ENCODE data around the gene RAD51B. TPM values are rescaled to one million over a fixed set of nuclear protein-coding genes. Genes with fewer than 3 reads are reported as not detected.

RAD51B gene
- total RNA-seq, 3 donors from 2014 or later: 10.6 to 77.6 (median 33.8) TPM

DNA sequence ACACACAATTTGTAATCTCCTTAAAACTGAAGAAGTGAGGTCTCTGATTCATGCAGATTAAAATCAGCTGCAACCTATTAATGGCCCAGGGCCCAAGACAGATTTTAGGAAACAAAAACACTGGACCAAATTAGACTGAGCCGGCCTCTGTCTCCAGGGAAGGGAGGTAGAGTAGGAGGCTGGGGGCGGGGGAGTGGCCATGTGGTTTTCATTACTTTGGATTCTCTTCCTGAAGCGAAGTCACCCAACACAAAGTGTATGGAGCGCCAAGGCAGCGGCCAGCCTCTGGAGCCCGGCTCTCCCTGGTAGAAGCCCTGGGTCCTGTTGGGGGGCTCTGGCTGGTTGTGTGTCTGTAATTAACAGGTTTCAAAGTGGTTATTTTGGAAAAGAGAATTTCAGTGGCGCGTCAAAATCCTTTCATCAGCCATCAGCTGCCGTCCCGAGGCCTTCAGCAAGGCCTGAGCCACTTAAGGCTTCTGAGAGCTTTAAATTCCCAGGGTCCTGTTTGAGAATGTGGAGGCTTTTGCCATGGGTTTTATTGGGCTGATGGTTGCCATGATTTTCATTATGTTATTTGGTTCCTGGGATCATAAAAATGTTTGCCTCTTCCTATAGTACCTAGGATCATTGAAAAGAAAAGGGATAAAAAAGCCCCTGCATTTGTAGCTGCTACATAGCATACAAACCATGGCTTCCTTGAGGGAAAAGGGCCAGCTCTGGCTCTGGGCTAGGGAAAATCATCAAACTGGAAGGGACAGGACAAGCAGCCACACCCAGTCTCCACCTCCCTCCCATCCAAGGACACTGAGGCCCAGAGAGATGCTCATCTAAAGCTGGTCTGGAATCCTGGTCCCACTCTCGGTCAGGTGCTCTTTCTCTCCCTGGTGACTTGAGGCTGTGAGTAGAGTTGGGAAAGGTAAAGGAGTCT is 690.9 kb downstream of the RAD51B start:
- peaks cover 28 to 52% of the 10 kb centered on the region in 2 donors for H3K4me1 ChIP-seq
- TF ChIP-seq POLR2A (IDR thresholded peaks at IDR 0.05): no peak
- TF ChIP-seq, protein P1, sequence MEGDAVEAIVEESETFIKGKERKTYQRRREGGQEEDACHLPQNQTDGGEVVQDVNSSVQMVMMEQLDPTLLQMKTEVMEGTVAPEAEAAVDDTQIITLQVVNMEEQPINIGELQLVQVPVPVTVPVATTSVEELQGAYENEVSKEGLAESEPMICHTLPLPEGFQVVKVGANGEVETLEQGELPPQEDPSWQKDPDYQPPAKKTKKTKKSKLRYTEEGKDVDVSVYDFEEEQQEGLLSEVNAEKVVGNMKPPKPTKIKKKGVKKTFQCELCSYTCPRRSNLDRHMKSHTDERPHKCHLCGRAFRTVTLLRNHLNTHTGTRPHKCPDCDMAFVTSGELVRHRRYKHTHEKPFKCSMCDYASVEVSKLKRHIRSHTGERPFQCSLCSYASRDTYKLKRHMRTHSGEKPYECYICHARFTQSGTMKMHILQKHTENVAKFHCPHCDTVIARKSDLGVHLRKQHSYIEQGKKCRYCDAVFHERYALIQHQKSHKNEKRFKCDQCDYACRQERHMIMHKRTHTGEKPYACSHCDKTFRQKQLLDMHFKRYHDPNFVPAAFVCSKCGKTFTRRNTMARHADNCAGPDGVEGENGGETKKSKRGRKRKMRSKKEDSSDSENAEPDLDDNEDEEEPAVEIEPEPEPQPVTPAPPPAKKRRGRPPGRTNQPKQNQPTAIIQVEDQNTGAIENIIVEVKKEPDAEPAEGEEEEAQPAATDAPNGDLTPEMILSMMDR (IDR thresholded peaks at IDR 0.05): no peak
- TF ChIP-seq POLR2AphosphoS5 (IDR thresholded peaks at IDR 0.05): peak in 2 of 3 donors; percentile 14 to 57
- H3K4me3 ChIP-seq: no peak overlapping the region
- H3K9me3 ChIP-seq: no peaks in the 10 kb centered on the region
- peak in 1 of 2 donors; percentile 69 for DNase-seq (ENCODE audit: low spot score in 2 of 2)
- intact Hi-C loops (cut with DNase I; ENCODE audit: low total_unique reads): no loop called here
- no peaks in the 10 kb centered on the region for H3K27me3 ChIP-seq
- H3K36me3 ChIP-seq: no peaks in the 10 kb centered on the region
- H3K27ac ChIP-seq: peak overlapping the region; percentile 89 to 91

DNA sequence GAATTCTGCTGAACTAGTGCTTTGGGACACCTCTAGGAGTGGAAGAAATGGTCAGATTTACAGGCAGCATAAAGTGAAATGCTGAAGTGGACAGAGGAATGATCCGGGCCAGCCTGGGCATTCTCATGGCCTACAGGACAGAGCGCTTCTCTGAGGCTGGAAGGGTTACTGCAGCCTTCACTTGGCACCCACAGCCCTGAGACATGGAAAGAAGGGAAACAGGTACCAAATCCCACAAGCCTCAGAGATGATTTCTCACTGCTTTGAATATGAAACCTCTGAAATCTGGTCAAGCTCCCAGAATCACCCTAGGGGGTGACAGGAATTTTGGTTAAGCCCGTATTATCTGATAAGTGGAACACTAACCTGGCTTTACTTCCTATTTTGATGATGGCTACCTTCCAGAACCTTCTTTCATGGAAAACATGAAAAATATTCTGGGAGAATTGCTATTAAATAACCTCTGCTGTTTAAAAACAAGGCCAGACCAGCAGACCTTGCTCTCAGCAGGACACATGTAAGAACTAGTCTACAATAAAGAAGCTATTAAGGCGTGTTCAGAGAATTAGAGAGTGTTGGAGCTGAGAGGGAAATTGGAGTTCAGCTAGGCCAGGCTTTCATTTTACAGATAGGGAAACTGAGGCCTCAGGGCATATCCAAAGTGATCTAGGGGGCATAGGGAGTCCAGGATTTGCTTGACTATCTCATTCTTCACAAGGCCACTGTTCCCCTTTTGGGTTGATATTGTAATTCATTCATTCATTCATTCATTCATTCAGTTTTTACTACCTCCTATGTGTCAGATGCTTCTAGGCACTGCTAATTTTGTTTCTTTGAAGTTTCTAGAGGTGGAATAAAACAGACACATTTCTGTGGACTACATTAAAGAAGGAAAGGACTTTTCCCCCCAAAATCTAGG is 691.8 kb downstream of the RAD51B start:
- intact Hi-C loops (cut with DNase I; ENCODE audit: low total_unique reads): no loop called here
- TF ChIP-seq, protein P1 (IDR thresholded peaks at IDR 0.05): peak in 1 of 3 donors; percentile 21
- TF ChIP-seq POLR2A (IDR thresholded peaks at IDR 0.05) (no peak), POLR2AphosphoS5 (IDR thresholded peaks at IDR 0.05) (no peak)
- Histone ChIP-seq H3K27ac (peak overlapping the region; percentile 89 to 91), H3K4me3 (no peak overlapping the region), H3K36me3 (no peaks in the 10 kb centered on the region), H3K4me1 (peaks cover 23 to 50% of the 10 kb centered on the region in 2 donors), H3K27me3 (no peaks in the 10 kb centered on the region), H3K9me3 (no peaks in the 10 kb centered on the region)
- no peak for DNase-seq (ENCODE audit: low spot score in 2 of 2)

DNA sequence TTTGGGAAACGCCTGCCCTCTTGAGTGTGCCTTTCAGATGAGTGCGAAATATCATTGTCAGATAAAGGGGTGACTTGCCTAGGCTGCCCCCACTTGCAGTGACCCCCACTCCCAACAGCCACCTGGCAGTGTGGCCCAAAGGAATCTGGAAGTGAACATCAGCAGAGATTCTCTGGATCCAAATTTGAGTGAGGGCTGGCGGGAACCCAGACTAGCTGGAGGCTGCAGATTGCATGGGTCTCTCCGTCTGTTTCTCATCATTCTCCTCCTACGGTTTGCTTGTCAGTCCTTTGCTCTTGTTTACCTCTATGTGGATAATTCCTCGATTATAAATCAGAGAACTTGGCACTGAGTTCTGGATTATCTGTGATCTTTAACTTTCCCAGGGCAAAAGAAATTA is 692.5 kb downstream of the RAD51B start:
- intact Hi-C loops (cut with DNase I; ENCODE audit: low total_unique reads): no loop called here
- H3K4me3 ChIP-seq: no peak overlapping the region
- no peaks in the 10 kb centered on the region for H3K36me3 ChIP-seq
- DNase-seq (ENCODE audit: low spot score in 2 of 2): no peak
- H3K9me3 ChIP-seq: no peaks in the 10 kb centered on the region
- no peak for TF ChIP-seq POLR2A (IDR thresholded peaks at IDR 0.05)
- TF ChIP-seq POLR2AphosphoS5 (IDR thresholded peaks at IDR 0.05): peak in 1 of 3 donors; percentile 20
- H3K27me3 ChIP-seq: no peaks in the 10 kb centered on the region
- H3K27ac ChIP-seq: peak overlapping the region; percentile 89 to 91
- peaks cover 22 to 43% of the 10 kb centered on the region in 2 donors for H3K4me1 ChIP-seq

DNA sequence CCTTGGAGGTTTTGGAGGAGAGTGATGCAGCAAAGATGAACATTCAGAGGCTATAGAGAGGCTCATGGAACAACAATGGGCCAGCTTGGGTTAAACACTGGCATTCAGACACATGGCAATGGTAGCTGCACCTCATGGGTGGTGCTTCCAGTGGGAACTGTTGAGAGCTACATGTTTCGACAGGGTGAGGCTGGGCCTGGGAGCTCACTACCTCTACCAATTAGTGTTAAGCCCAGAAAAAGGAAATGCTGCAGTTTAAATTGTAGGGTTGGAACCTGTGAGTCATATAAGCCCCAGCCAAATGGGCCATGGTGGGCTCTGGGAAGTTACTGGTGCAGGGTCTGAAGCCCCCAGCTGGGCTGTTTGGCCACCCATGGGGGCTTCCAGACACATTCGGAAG is 693.6 kb downstream of the RAD51B start:
- Histone ChIP-seq H3K4me3 (no peak overlapping the region), H3K27me3 (no peaks in the 10 kb centered on the region), H3K9me3 (no peaks in the 10 kb centered on the region), H3K4me1 (peaks cover 22 to 41% of the 10 kb centered on the region in 2 donors), H3K27ac (peak overlapping the region; percentile 89 to 91), H3K36me3 (no peaks in the 10 kb centered on the region)
- DNase-seq (ENCODE audit: low spot score in 2 of 2): no peak
- intact Hi-C loops (cut with DNase I; ENCODE audit: low total_unique reads): no loop called here
- no peak for TF ChIP-seq POLR2AphosphoS5 (IDR thresholded peaks at IDR 0.05)
- TF ChIP-seq POLR2A (IDR thresholded peaks at IDR 0.05): no peak
- TF ChIP-seq, protein P1 (IDR thresholded peaks at IDR 0.05): no peak

DNA sequence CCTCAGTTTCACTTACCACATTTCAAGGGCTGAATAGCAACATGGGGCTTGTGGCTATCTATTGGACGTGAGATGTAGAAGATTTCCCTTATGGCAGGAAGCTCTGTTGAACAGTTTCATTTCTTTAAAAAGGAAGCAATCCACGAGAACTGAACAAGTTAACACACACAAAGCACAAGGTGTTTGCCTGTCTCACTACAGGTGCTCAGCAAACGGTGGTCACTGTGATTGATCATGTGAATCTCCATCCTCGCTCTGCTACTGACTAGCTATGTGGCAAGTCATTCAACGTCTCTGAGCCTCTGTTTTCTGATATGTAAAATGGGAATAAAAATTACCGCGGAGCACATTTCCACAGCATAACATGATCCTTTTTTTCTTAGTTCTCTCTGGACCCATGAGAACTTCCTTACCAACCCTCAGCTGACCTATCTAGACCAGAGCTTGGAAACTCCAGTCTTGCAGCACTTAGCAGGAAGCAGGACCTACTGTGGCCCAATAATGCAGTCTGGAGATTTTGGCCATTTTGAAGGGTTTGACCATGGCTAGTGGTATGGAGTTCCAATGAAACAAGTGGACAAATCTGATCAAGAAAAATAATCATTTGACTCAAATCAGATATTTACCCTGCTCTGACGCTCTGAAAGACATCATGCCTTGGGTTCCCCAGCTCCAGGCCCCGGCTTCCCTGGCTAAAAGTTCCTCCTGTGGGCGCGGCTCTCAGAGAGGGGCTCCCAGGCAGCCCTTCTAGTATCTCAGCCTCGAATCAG is 694.4 kb downstream of the RAD51B start:
- no peak for DNase-seq (ENCODE audit: low spot score in 2 of 2)
- TF ChIP-seq, protein P1 (IDR thresholded peaks at IDR 0.05): no peak
- no peaks in the 10 kb centered on the region for H3K27me3 ChIP-seq
- H3K36me3 ChIP-seq: no peaks in the 10 kb centered on the region
- H3K9me3 ChIP-seq: no peaks in the 10 kb centered on the region
- H3K4me3 ChIP-seq: no peak overlapping the region
- peak overlapping the region; percentile 89 to 91 for H3K27ac ChIP-seq
- intact Hi-C loops (cut with DNase I; ENCODE audit: low total_unique reads): no loop called here
- peaks cover 22 to 46% of the 10 kb centered on the region in 2 donors for H3K4me1 ChIP-seq
